ENCODE results near the gene ZPLD1.

Gene ZPLD1

DNA sequence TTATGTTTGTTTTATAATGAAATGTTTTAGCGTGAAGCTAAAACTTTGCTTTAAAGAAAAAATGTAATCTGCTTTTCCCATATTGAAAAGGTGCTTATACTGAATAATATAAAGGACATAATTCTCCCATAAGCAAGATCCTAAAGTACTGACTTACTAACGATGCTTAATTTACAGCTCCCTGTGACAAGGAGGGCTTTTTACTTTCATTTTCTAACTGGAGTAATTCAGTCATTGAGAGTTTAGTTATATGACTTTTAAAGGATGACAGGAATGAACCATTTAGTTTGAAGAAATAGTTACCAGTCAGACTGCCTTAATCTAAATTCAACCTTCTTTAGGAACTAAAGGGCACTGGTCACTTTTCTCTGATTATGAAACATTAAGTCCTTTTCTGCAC lies 19.3 kb upstream of the ZPLD1 start:
- TF ChIP-seq FOXP2 (optimal IDR thresholded peaks at IDR 0.05; ENCODE audit: borderline replicate concordance, extremely low read depth, extremely low read length, insufficient read depth) (no peak), TAF1 (IDR thresholded peaks at IDR 0.05; ENCODE audit: borderline replicate concordance, insufficient read depth, low read length) (no peak), POLR2AphosphoS5 (IDR thresholded peaks at IDR 0.05; ENCODE audit: low read depth, low read length) (no peak), SIN3A (IDR thresholded peaks at IDR 0.05; ENCODE audit: borderline replicate concordance, insufficient read depth, low read length) (no peak)
- TF ChIP-seq, protein P1, sequence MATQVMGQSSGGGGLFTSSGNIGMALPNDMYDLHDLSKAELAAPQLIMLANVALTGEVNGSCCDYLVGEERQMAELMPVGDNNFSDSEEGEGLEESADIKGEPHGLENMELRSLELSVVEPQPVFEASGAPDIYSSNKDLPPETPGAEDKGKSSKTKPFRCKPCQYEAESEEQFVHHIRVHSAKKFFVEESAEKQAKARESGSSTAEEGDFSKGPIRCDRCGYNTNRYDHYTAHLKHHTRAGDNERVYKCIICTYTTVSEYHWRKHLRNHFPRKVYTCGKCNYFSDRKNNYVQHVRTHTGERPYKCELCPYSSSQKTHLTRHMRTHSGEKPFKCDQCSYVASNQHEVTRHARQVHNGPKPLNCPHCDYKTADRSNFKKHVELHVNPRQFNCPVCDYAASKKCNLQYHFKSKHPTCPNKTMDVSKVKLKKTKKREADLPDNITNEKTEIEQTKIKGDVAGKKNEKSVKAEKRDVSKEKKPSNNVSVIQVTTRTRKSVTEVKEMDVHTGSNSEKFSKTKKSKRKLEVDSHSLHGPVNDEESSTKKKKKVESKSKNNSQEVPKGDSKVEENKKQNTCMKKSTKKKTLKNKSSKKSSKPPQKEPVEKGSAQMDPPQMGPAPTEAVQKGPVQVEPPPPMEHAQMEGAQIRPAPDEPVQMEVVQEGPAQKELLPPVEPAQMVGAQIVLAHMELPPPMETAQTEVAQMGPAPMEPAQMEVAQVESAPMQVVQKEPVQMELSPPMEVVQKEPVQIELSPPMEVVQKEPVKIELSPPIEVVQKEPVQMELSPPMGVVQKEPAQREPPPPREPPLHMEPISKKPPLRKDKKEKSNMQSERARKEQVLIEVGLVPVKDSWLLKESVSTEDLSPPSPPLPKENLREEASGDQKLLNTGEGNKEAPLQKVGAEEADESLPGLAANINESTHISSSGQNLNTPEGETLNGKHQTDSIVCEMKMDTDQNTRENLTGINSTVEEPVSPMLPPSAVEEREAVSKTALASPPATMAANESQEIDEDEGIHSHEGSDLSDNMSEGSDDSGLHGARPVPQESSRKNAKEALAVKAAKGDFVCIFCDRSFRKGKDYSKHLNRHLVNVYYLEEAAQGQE (IDR thresholded peaks at IDR 0.05; ENCODE audit: insufficient read depth in 1 of 2, low read depth in 2 of 2, low read length in 2 of 2) = no peak

DNA sequence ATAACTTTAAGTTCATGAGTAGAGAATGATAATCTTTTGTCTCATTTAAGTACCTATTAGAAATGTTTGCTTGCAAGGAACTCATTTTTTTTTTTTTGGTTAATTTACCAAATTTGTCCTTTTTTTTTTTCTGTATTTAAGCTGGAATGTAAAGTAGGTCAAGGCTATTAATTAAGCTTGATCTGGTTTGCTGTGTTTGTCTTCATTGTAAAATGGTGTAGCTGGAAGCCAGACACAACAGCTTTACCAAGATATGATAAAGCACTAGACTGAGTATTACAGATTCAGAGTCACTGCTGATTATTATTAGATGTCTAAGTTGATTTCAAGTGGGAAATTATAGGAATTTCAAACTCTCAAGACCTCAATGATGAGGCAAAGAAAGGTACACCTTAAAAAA lies 15.0 kb upstream of the ZPLD1 start:
- no peak for TF ChIP-seq POLR2AphosphoS5 (IDR thresholded peaks at IDR 0.05; ENCODE audit: low read depth, low read length)

- TF ChIP-seq FOXP2 (optimal IDR thresholded peaks at IDR 0.05; ENCODE audit: borderline replicate concordance, extremely low read depth, extremely low read length, insufficient read depth) = no peak
- no peak for TF ChIP-seq TAF1 (IDR thresholded peaks at IDR 0.05; ENCODE audit: borderline replicate concordance, insufficient read depth, low read length)
- no peak for TF ChIP-seq SIN3A (IDR thresholded peaks at IDR 0.05; ENCODE audit: borderline replicate concordance, insufficient read depth, low read length)
- TF ChIP-seq, protein P1 (IDR thresholded peaks at IDR 0.05; ENCODE audit: insufficient read depth in 1 of 2, low read depth in 2 of 2, low read length in 2 of 2) = no peak
- TF ChIP-seq POLR2AphosphoS5 (IDR thresholded peaks at IDR 0.05; ENCODE audit: low read depth, low read length) = no peak
These were observed 7.0 kb downstream of the ZPLD1 start for GRCh38 chr3:102441832-102442231.

DNA sequence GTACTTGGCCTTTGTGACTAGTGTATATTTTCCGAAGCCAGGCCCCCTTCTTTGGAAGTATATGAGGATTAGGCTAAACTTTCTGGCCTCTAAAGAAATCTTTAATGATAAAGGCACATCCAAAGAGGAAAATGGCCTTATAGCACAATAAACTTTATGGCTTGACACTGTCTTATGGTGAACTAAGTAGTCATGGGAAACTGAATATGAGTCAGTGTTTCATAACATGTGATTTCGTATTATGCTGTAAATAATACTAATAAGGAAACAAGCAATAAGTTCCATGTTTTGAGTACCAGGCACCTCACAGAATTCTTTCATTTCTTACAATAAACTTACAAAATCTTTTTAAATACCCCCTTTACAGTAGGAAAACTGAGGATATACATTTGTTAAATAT lies 8.2 kb downstream of the ZPLD1 start:
- TF ChIP-seq POLR2AphosphoS5 (IDR thresholded peaks at IDR 0.05; ENCODE audit: low read depth, low read length) = no peak
- TF ChIP-seq FOXP2 (optimal IDR thresholded peaks at IDR 0.05; ENCODE audit: borderline replicate concordance, extremely low read depth, extremely low read length, insufficient read depth) = no peak
- no peak for TF ChIP-seq SIN3A (IDR thresholded peaks at IDR 0.05; ENCODE audit: borderline replicate concordance, insufficient read depth, low read length)
- TF ChIP-seq TAF1 (IDR thresholded peaks at IDR 0.05; ENCODE audit: borderline replicate concordance, insufficient read depth, low read length) = no peak

DNA sequence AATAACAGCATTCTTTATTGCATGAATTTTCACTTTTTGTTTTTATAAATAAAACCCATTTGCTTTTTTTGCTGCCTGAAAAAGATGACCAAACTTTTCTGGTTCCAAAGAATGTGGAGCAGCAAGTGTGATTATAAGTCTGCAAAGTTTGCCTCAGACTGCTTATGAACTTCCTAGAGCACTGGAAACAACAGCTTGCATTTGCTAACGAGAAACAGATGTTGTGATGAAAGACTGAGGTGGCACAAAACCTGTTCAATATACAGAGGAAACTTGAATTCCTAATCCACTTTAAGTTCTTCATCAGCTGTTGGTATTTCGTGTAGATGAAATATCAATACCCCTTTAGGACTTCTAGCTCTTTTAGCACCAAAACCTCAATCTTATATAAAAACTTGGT lies 9.3 kb downstream of the ZPLD1 start:
- TF ChIP-seq TAF1 (IDR thresholded peaks at IDR 0.05; ENCODE audit: borderline replicate concordance, insufficient read depth, low read length) (no peak), POLR2AphosphoS5 (IDR thresholded peaks at IDR 0.05; ENCODE audit: low read depth, low read length) (no peak), SIN3A (IDR thresholded peaks at IDR 0.05; ENCODE audit: borderline replicate concordance, insufficient read depth, low read length) (no peak), FOXP2 (optimal IDR thresholded peaks at IDR 0.05; ENCODE audit: borderline replicate concordance, extremely low read depth, extremely low read length, insufficient read depth) (no peak)
- TF ChIP-seq, protein P1 (IDR thresholded peaks at IDR 0.05; ENCODE audit: insufficient read depth in 1 of 2, low read depth in 2 of 2, low read length in 2 of 2) = no peak

- no peak for TF ChIP-seq FOXP2 (optimal IDR thresholded peaks at IDR 0.05; ENCODE audit: borderline replicate concordance, extremely low read depth, extremely low read length, insufficient read depth)
- no peak for TF ChIP-seq TAF1 (IDR thresholded peaks at IDR 0.05; ENCODE audit: borderline replicate concordance, insufficient read depth, low read length)
- TF ChIP-seq, protein P1 (IDR thresholded peaks at IDR 0.05; ENCODE audit: insufficient read depth in 1 of 2, low read depth in 2 of 2, low read length in 2 of 2) = no peak
- TF ChIP-seq POLR2AphosphoS5 (IDR thresholded peaks at IDR 0.05; ENCODE audit: low read depth, low read length) = no peak
These were observed 12.5 kb downstream of the ZPLD1 start for GRCh38 chr3:102447272-102447671.

Measured in PFSK-1 (cell line).